NT2/D1 (cell line): ENCODE data around the gene DEFB119.

Experiments
- YY1 ChIP-seq: IDR thresholded peaks from 2 replicates; pipeline ENCODE4 v1.6.1; 2011; ENCODE audit not compliant: insufficient read length, insufficient read depth
- ZNF274 ChIP-seq: IDR thresholded peaks from 2 replicates; pipeline ENCODE4 v1.6.1; 2011; ENCODE audit warnings: mild to moderate bottlenecking, low read depth, low read length

DNA sequence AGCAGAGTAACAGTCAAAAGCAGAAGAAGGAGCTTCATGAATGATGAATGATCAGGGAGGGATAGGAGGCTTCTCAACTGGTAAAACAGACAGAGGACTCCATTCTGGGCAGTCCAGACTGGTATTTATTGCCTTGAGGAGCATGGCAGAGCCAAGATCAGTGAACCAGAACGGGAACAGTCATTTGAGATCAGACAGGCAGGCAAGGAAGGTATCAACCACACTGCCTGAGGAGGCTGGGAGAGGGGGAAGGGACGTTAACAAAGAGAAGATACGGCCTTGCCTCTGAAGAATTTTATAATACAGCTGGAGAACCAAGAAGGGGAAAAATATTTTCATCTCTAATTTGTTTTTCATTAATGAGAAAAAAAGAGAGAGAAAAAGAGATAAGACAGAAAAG, 15.7 kb upstream of the DEFB119 start, which contains the start of gene DEFB121:
- TF ChIP-seq ZNF274 = no peak
- TF ChIP-seq YY1 = no peak
